Liver (tissue), 3 donors: Measurements from ENCODE around the gene RABL6.

Experiments
- FOXA1 ChIP-seq: IDR thresholded peaks from 2 replicates; pipeline ENCODE4 v1.6.1; 2016; ENCODE audit warnings: antibody characterized with exemption
- GABPA ChIP-seq, 2 donors: IDR thresholded peaks in 1 of 2; conservative IDR thresholded peaks in 1 of 2; 2 replicates each; pipeline ENCODE4 v1.6.1; 2016; ENCODE audit warnings: antibody characterized with exemption in 2 of 2, mild to moderate bottlenecking in 1 of 2, moderate library complexity in 1 of 2
- NR2F2 ChIP-seq: IDR thresholded peaks from 2 replicates; pipeline ENCODE4 v1.6.1; 2016; ENCODE audit warnings: antibody characterized with exemption
- RAD21 ChIP-seq, 2 donors: IDR thresholded peaks; 2 replicates each; pipeline ENCODE4 v1.6.1; 2016; ENCODE audit warnings: antibody characterized with exemption in 2 of 2, mild to moderate bottlenecking in 2 of 2
- YY1 ChIP-seq: IDR thresholded peaks from 2 replicates; pipeline ENCODE4 v1.6.1; 2016; ENCODE audit warnings: antibody characterized with exemption, mild to moderate bottlenecking
- TF ChIP-seq, protein P1 (sequence below): fragments of 150-350 bp; IDR thresholded peaks from 2 replicates; pipeline ENCODE4 v1.5.1; 2017; ENCODE audit warnings: improper control_type of control experiment, low read depth, low read length; ENCODE audit not compliant: missing input control
- TF ChIP-seq, protein P2 (sequence below): IDR thresholded peaks from 2 replicates; pipeline ENCODE4 v1.6.1; 2016; ENCODE audit warnings: antibody characterized with exemption
- TF ChIP-seq, protein P3 (sequence below): IDR thresholded peaks from 2 replicates; pipeline ENCODE4 v1.6.1; 2016; ENCODE audit warnings: antibody characterized with exemption, mild to moderate bottlenecking
- TF ChIP-seq, protein P4 (sequence below): IDR thresholded peaks from 2 replicates; pipeline ENCODE4 v1.6.1; 2016; ENCODE audit warnings: antibody characterized with exemption
- donor health status: healthy.
- donor health status: healthy.

DNA sequence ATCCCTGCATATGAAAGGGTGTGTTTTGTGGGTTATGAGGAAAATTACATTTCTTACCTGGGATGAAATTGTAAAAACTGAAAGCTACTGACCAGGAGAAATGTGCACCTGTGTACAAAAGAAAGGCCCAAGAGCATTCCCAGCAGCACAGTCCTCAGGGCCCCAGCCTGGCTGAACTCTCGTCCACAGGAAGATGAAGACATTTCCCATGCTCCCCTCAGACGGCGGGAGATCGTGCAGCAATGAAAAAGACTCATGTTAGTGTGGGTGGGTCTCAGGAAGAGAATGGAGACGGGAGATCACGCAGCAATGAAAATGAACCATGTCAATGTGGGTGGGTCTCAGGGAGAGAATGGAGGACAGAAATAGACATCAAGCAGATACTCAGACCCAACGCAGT, 30.8 kb upstream of the RABL6 start:
- TF ChIP-seq, protein P1, sequence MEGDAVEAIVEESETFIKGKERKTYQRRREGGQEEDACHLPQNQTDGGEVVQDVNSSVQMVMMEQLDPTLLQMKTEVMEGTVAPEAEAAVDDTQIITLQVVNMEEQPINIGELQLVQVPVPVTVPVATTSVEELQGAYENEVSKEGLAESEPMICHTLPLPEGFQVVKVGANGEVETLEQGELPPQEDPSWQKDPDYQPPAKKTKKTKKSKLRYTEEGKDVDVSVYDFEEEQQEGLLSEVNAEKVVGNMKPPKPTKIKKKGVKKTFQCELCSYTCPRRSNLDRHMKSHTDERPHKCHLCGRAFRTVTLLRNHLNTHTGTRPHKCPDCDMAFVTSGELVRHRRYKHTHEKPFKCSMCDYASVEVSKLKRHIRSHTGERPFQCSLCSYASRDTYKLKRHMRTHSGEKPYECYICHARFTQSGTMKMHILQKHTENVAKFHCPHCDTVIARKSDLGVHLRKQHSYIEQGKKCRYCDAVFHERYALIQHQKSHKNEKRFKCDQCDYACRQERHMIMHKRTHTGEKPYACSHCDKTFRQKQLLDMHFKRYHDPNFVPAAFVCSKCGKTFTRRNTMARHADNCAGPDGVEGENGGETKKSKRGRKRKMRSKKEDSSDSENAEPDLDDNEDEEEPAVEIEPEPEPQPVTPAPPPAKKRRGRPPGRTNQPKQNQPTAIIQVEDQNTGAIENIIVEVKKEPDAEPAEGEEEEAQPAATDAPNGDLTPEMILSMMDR = no peak
- TF ChIP-seq, protein P2, sequence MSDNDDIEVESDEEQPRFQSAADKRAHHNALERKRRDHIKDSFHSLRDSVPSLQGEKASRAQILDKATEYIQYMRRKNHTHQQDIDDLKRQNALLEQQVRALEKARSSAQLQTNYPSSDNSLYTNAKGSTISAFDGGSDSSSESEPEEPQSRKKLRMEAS = no peak
- TF ChIP-seq RAD21 (IDR thresholded peaks at IDR 0.05) = no peak
- no peak for TF ChIP-seq GABPA (IDR thresholded peaks at IDR 0.05 in 1 of 2, conservative IDR thresholded peaks at IDR 0.05 in 1 of 2)
- no peak for TF ChIP-seq NR2F2
- no peak for TF ChIP-seq FOXA1
- TF ChIP-seq, protein P3, sequence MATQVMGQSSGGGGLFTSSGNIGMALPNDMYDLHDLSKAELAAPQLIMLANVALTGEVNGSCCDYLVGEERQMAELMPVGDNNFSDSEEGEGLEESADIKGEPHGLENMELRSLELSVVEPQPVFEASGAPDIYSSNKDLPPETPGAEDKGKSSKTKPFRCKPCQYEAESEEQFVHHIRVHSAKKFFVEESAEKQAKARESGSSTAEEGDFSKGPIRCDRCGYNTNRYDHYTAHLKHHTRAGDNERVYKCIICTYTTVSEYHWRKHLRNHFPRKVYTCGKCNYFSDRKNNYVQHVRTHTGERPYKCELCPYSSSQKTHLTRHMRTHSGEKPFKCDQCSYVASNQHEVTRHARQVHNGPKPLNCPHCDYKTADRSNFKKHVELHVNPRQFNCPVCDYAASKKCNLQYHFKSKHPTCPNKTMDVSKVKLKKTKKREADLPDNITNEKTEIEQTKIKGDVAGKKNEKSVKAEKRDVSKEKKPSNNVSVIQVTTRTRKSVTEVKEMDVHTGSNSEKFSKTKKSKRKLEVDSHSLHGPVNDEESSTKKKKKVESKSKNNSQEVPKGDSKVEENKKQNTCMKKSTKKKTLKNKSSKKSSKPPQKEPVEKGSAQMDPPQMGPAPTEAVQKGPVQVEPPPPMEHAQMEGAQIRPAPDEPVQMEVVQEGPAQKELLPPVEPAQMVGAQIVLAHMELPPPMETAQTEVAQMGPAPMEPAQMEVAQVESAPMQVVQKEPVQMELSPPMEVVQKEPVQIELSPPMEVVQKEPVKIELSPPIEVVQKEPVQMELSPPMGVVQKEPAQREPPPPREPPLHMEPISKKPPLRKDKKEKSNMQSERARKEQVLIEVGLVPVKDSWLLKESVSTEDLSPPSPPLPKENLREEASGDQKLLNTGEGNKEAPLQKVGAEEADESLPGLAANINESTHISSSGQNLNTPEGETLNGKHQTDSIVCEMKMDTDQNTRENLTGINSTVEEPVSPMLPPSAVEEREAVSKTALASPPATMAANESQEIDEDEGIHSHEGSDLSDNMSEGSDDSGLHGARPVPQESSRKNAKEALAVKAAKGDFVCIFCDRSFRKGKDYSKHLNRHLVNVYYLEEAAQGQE = no peak
- no peak for TF ChIP-seq YY1
- TF ChIP-seq, protein P4, sequence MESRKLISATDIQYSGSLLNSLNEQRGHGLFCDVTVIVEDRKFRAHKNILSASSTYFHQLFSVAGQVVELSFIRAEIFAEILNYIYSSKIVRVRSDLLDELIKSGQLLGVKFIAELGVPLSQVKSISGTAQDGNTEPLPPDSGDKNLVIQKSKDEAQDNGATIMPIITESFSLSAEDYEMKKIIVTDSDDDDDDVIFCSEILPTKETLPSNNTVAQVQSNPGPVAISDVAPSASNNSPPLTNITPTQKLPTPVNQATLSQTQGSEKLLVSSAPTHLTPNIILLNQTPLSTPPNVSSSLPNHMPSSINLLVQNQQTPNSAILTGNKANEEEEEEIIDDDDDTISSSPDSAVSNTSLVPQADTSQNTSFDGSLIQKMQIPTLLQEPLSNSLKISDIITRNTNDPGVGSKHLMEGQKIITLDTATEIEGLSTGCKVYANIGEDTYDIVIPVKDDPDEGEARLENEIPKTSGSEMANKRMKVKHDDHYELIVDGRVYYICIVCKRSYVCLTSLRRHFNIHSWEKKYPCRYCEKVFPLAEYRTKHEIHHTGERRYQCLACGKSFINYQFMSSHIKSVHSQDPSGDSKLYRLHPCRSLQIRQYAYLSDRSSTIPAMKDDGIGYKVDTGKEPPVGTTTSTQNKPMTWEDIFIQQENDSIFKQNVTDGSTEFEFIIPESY = no peak
